Mucosa of stomach (tissue), 1 donor: ENCODE data around the gene CHRNA9.

Source experiments
- H3K27me3 ChIP-seq: one replicate; pipeline ENCODE4 v1.7.0; 2013; ENCODE audit warnings: mild to moderate bottlenecking, low read length; ENCODE audit not compliant: control insufficient read depth, insufficient read depth
- H3K36me3 ChIP-seq: one replicate; pipeline ENCODE4 v1.7.0; 2013; ENCODE audit warnings: low read length; ENCODE audit not compliant: control insufficient read depth, insufficient read depth
- H3K4me1 ChIP-seq: one replicate; pipeline ENCODE4 v1.7.0; 2013; ENCODE audit warnings: mild to moderate bottlenecking, low read length; ENCODE audit not compliant: control insufficient read depth, insufficient read depth
- H3K4me3 ChIP-seq: one replicate; pipeline ENCODE4 v1.7.0; 2013; ENCODE audit warnings: low read length
- H3K9ac ChIP-seq: one replicate; pipeline ENCODE4 v1.7.0; 2013; ENCODE audit warnings: mild to moderate bottlenecking, low read length, moderate library complexity
- H3K9me3 ChIP-seq: one replicate; pipeline ENCODE4 v1.7.0; 2013; ENCODE audit warnings: mild to moderate bottlenecking, low read length, moderate library complexity; ENCODE audit not compliant: control insufficient read depth
- donor health status: Pancreatic carcinoma.

The CHRNA9 gene

GRCh38 chr4:40354158-40354557 is 19.0 kb downstream of the CHRNA9 start:
- H3K4me1 ChIP-seq, result peaks cover 19% of the 10 kb centered on the region
- no peak overlapping the region for H3K9ac ChIP-seq
- no peaks in the 10 kb centered on the region for H3K36me3 ChIP-seq
- H3K27me3 ChIP-seq, result no peaks in the 10 kb centered on the region
- H3K4me3 ChIP-seq, result no peak overlapping the region
- no peaks in the 10 kb centered on the region for H3K9me3 ChIP-seq

GRCh38 chr4:40355131-40355530 is 20.0 kb downstream of the CHRNA9 start:
- H3K9me3 ChIP-seq, result no peaks in the 10 kb centered on the region
- no peaks in the 10 kb centered on the region for H3K27me3 ChIP-seq
- no peak overlapping the region for H3K9ac ChIP-seq
- H3K4me3 ChIP-seq, result no peak overlapping the region
- H3K36me3 ChIP-seq, result no peaks in the 10 kb centered on the region
- H3K4me1 ChIP-seq, result peaks cover 9% of the 10 kb centered on the region

GRCh38 chr4:40357738-40358137 is 22.6 kb downstream of the CHRNA9 start:
- H3K36me3 ChIP-seq, result no peaks in the 10 kb centered on the region

GRCh38 chr4:40361338-40361737 is 26.2 kb downstream of the CHRNA9 start:
- H3K27me3 ChIP-seq, result no peaks in the 10 kb centered on the region
- no peaks in the 10 kb centered on the region for H3K36me3 ChIP-seq

More at GRCh38 chr4:40357738-40358137, 22.6 kb downstream of the CHRNA9 start:
- H3K27me3 ChIP-seq, result no peaks in the 10 kb centered on the region
- no peak overlapping the region for H3K9ac ChIP-seq
- H3K9me3 ChIP-seq, result no peaks in the 10 kb centered on the region
- no peak overlapping the region for H3K4me3 ChIP-seq
- peaks cover 6% of the 10 kb centered on the region for H3K4me1 ChIP-seq

GRCh38 chr4:40363382-40363920 is 28.3 kb downstream of the CHRNA9 start:
- Histone ChIP-seq H3K4me3 (no peak overlapping the region), H3K27me3 (no peaks in the 10 kb centered on the region), H3K9ac (peak overlapping the region; percentile 48), H3K36me3 (no peaks in the 10 kb centered on the region), H3K4me1 (peaks cover 15% of the 10 kb centered on the region), H3K9me3 (no peaks in the 10 kb centered on the region)

More at GRCh38 chr4:40361338-40361737, 26.2 kb downstream of the CHRNA9 start:
- no peaks in the 10 kb centered on the region for H3K9me3 ChIP-seq
- H3K4me3 ChIP-seq, result no peak overlapping the region
- H3K9ac ChIP-seq, result no peak overlapping the region
- H3K4me1 ChIP-seq, result peaks cover 15% of the 10 kb centered on the region

GRCh38 chr4:40363945-40364344 is 28.8 kb downstream of the CHRNA9 start:
- peaks cover 17% of the 10 kb centered on the region for H3K4me1 ChIP-seq

GRCh38 chr4:40365766-40366165 is 30.6 kb downstream of the CHRNA9 start:
- Histone ChIP-seq H3K9me3 (no peaks in the 10 kb centered on the region), H3K36me3 (no peaks in the 10 kb centered on the region), H3K9ac (no peak overlapping the region), H3K27me3 (no peaks in the 10 kb centered on the region), H3K4me1 (peaks cover 29% of the 10 kb centered on the region), H3K4me3 (no peak overlapping the region)

More at GRCh38 chr4:40363945-40364344, 28.8 kb downstream of the CHRNA9 start:
- Histone ChIP-seq H3K4me3 (no peak overlapping the region), H3K27me3 (no peaks in the 10 kb centered on the region), H3K9me3 (no peaks in the 10 kb centered on the region), H3K36me3 (no peaks in the 10 kb centered on the region), H3K9ac (no peak overlapping the region)

- Histone ChIP-seq H3K27me3 (no peaks in the 10 kb centered on the region), H3K9ac (no peak overlapping the region), H3K4me3 (no peak overlapping the region), H3K9me3 (no peaks in the 10 kb centered on the region), H3K36me3 (no peaks in the 10 kb centered on the region), H3K4me1 (peaks cover 29% of the 10 kb centered on the region)
Measured at GRCh38 chr4:40367451-40367850, 32.3 kb downstream of the CHRNA9 start.

GRCh38 chr4:40369437-40370274 is 34.5 kb downstream of the CHRNA9 start:
- no peak overlapping the region for H3K9ac ChIP-seq
- H3K4me3 ChIP-seq, result no peak overlapping the region
- H3K27me3 ChIP-seq, result no peaks in the 10 kb centered on the region
- H3K4me1 ChIP-seq, result peaks cover 13% of the 10 kb centered on the region
- H3K36me3 ChIP-seq, result no peaks in the 10 kb centered on the region
- H3K9me3 ChIP-seq, result no peaks in the 10 kb centered on the region

- Histone ChIP-seq H3K4me3 (no peak overlapping the region), H3K9ac (no peak overlapping the region), H3K36me3 (no peaks in the 10 kb centered on the region)
Measured at GRCh38 chr4:40372651-40373050, 37.5 kb downstream of the CHRNA9 start.

GRCh38 chr4:40373636-40374035 is 38.5 kb downstream of the CHRNA9 start:
- Histone ChIP-seq H3K4me3 (no peak overlapping the region), H3K4me1 (peaks cover 26% of the 10 kb centered on the region), H3K36me3 (no peaks in the 10 kb centered on the region), H3K9me3 (no peaks in the 10 kb centered on the region), H3K27me3 (no peaks in the 10 kb centered on the region), H3K9ac (no peak overlapping the region)

More at GRCh38 chr4:40372651-40373050, 37.5 kb downstream of the CHRNA9 start:
- no peaks in the 10 kb centered on the region for H3K27me3 ChIP-seq
- H3K4me1 ChIP-seq, result peaks cover 16% of the 10 kb centered on the region
- H3K9me3 ChIP-seq, result no peaks in the 10 kb centered on the region

- Histone ChIP-seq H3K4me3 (no peak overlapping the region), H3K4me1 (peaks cover 14% of the 10 kb centered on the region), H3K9me3 (no peaks in the 10 kb centered on the region), H3K27me3 (no peaks in the 10 kb centered on the region), H3K36me3 (no peaks in the 10 kb centered on the region), H3K9ac (no peak overlapping the region)
Measured at GRCh38 chr4:40375095-40375494, 40.0 kb downstream of the CHRNA9 start.
